GM18861 (cell line): Measurements from ENCODE around the gene CYP1A1.

Experiments used
- ATAC-seq: cut with Tn5 transposase; IDR thresholded peaks from one replicate; pipeline ENCODE4 v1.9.1; 2021; ENCODE audit not compliant: unreplicated experiment

The CYP1A1 gene

GRCh38 chr15:74696398-74696729, 29.0 kb downstream of the CYP1A1 start:
- ATAC-seq, result peak; percentile 19

DNA sequence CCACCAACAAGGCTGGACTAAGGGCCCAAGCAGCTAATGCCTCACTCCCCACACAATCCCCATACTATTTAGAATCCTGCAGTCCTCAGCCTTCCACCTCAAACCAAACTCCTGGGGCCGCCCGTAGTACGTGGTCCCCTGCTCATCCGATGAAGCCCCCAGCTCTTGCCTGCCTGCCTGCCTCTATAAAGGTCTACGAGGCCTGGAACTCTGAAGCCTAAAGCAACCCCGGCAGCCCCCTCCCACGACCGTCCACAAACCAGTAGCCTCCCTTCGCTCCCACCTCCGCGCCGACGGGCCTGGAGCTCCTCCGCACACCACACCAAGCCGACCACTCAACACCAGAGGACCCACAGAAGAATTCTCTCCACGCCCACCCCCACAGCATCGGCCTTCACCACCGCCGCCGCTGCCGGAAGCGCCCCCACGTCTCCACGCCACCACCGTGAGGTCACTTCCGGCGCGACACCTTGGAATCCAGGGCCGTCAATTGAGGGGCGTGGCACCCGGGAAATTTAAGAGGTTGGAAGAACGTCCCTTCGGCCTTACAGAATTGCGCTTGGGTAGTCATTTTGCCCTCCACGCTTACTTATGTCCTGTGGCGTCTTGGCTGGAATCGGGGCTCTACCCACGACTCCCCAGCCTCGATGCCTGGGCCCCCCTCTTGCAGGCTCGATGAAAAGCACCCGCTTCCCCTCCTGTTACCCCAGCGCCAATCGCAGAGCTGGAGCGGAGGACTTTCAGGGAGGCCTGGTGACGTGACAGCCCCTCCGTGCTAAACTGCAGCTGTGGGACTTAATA, 29.5 kb downstream of the CYP1A1 start, which contains the start of gene EDC3:
Gene EDC3, minus strand, starts transcription at position 428 of the 801 bp plus-strand sequence. CDS start 20,900 bp downstream, outside the sequence.
- peak; percentile 53 for ATAC-seq

- ATAC-seq, result no peak
Measured at GRCh38 chr15:74692327-74692726, 33.0 kb downstream of the CYP1A1 start.

DNA sequence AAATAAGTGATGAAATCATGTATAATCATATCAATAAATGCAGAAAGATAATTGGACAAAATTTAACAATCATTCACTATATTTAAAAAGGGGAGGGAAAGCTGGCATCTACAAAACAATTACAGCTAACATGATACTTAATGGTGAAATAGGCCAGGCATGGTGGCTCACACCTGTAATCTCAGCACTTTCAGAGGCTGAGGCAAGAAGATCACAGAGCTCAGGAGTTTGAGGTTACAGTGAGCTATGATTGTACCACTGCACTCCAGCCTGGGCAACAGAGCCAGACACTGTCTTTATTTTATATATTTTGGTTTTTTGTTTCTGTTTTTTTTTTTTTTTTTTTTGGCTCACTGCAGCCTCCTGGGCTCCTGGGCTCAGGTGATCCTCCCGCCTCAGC, 41.6 kb downstream of the CYP1A1 start:
- ATAC-seq, result no peak

GRCh38 chr15:74682954-74683353, 42.4 kb downstream of the CYP1A1 start:
- ATAC-seq, result no peak

DNA sequence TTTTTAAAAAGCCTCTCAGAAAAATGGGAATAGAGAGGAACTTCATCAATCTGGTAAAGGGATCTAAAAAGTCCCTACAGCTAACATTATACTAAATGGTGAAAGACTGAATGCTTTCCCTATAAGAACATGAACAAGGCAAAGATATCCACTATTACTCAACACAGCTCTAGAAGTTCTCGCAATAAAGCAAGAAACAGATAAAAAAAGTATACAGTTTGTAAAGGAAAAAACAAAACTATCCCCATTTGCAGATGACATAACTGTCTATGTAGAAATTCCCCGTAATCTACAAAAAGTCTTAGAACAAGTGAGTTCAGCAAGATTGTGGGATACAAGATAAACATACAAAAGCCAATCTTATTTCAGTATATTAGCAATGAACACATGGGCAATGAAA, 44.9 kb downstream of the CYP1A1 start:
- no peak for ATAC-seq

- no peak for ATAC-seq
Measured at GRCh38 chr15:74676801-74677200, 48.5 kb downstream of the CYP1A1 start.

GRCh38 chr15:74674161-74674560, 51.2 kb downstream of the CYP1A1 start:
- no peak for ATAC-seq

DNA sequence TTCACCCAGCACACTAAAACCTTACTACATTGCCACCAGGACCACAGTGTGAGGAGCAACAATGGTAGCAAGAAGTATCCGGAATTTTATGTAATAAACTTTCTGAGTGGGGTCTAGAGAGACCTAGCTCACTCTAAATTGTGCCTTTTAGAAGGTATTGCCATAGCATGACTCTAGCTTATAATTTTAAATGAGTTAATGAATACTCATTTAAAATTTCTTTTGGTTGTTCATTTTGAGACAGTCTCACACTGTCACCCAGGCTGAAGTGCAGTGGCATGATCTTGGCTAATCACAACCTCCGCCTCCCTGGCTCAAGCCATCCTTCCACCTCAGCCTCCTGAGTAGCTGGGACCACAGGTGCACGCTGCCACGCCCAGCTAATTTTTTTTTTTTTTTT, 55.7 kb downstream of the CYP1A1 start:
- no peak for ATAC-seq
